PFSK-1 (cell line): ENCODE data around the gene KDM3A.

Experiments
- POLR2AphosphoS5 ChIP-seq: IDR thresholded peaks from 2 replicates; pipeline ENCODE4 v1.6.1; 2012; ENCODE audit warnings: low read depth, mild to moderate bottlenecking, control low read depth, low read length, moderate library complexity
- REST ChIP-seq, 2 experiments: IDR thresholded peaks; 2 replicates each; pipeline versions ENCODE4 v1.6.1 to v1.8.0; 2011 to 2012; ENCODE audit warnings: low read depth in 2 of 2, low read length in 2 of 2, control low read depth in 1 of 2, inconsistent platforms in 1 of 2, mild to moderate bottlenecking in 1 of 2, moderate library complexity in 1 of 2; ENCODE audit not compliant: insufficient read depth in 1 of 2
- SIN3A ChIP-seq: IDR thresholded peaks from 2 replicates; pipeline ENCODE4 v1.6.1; 2012; ENCODE audit warnings: mild to moderate bottlenecking, low read length, moderate library complexity, borderline replicate concordance; ENCODE audit not compliant: insufficient read depth
- TAF1 ChIP-seq: IDR thresholded peaks from 2 replicates; pipeline ENCODE4 v1.6.1; 2012; ENCODE audit warnings: low read length, control low read depth, borderline replicate concordance; ENCODE audit not compliant: insufficient read depth

- no peak for TF ChIP-seq SIN3A
- TF ChIP-seq POLR2AphosphoS5, result no peak
- TF ChIP-seq REST (IDR thresholded peaks at IDR 0.05; ENCODE audit: insufficient read depth in 1 of 2, low read depth in 2 of 2, low read length in 2 of 2), result no peak
- no peak for TF ChIP-seq TAF1
Observed at GRCh38 chr2:86523491-86523890, 82.3 kb downstream of the KDM3A start.
